ENCODE results near the gene PDSS2.
"Not testable (repeated sequence)": the region's sequence is repeated elsewhere in the genome, so short reads cannot be mapped to it uniquely, and the experiment has no call there.

PDSS2 gene

DNA sequence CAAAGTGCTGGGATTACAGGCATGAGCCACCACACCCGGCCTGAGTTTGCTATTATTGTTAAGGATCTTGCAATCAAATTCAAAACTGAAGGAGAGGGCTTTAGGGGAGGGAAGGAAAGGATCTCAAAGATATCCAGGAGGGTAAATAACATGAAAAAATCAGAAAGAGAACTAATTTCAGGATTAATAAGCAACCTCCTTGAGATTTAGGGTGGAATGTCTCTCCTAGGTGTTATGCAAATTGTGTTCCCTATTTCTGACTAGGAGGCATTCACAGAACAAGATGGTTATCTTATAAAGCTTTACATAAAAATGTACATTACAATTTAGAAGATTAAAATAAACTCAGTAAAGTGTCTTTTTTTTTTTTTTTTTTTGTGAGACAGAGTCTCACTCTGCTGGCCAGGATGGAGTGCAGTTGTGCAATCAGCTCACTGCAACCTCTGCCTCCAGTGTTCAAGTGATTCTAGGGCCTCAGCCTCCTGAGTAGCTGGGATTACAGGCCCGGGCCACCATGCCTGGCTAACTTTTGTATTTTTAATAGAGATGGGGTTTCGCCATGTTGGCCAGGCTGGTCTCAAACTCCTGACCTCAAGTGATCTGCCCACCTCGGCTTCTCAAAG lies 252.0 kb downstream of the PDSS2 start:
- DNase-seq = no peak

DNA sequence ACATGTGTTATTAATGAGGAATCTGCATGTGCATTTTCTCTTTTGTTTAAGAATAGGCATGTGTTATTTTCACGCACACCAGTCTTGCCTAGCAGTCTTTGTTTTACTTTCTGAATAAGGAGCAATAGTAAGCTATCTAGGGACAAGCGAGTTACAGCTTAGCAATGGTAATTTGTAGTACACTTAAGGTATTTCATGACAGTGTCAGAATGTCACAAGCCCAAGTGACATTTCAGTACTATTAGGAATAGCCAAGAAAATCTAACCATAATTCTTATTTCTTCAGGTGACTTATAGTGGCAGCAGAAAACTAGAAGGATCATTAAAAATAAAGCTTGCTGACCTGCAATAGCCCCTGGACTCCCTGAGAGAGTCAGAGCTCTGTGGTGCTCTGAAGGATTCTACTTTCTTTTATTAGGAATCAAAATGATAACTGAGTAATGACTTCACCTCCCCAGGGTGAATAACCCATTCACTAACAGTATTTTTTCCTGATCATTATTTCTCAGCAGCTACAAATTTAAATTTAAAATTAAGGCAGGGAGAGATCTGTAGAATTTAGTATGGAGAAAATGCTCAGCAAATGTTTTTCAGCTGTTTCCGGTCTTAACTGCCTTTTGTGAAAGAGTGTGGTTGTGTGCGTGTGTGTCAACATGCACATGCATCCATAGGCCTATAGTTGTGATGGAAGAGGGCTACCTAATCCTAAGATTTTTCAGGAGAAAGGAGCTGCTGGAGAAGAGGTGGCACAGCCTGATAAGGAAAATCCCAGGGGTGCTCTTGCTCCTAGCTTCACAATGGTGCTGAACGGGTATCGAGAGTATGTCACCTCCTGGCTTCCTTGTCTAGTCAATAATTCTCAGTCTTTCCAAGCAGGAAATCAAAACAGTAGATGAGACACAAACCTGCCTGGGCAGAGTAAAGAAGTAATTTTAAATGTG lies 254.0 kb downstream of the PDSS2 start:
- DNase-seq = no peak

DNA sequence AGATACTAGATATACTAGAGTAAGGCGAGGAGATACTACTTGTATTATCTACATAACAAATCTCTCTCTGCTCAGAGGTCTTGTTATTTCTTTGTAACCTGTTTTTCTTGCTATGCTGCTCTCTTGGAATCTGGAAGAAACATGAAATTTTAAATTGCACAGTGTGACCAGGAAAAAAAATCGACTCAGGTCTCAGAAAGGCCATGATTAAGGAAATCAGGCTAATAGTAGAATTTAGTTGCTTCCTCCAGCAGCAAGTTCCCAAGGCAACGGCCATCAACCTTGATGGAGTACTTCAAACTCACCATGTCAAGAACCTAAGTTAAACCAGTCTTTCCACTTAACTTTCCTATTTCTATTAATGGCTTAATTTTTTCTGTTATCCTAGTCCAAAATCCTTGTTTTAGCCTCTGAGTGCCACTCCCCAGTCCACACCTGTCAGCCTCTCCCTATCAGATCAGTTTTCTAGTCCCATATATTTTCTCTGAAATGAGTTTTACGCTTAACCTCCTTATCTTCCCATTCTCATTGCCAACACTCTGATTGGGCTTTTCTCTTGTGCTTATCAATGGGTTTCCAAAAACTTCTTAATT lies 256.4 kb downstream of the PDSS2 start:
- DNase-seq = no peak

DNA sequence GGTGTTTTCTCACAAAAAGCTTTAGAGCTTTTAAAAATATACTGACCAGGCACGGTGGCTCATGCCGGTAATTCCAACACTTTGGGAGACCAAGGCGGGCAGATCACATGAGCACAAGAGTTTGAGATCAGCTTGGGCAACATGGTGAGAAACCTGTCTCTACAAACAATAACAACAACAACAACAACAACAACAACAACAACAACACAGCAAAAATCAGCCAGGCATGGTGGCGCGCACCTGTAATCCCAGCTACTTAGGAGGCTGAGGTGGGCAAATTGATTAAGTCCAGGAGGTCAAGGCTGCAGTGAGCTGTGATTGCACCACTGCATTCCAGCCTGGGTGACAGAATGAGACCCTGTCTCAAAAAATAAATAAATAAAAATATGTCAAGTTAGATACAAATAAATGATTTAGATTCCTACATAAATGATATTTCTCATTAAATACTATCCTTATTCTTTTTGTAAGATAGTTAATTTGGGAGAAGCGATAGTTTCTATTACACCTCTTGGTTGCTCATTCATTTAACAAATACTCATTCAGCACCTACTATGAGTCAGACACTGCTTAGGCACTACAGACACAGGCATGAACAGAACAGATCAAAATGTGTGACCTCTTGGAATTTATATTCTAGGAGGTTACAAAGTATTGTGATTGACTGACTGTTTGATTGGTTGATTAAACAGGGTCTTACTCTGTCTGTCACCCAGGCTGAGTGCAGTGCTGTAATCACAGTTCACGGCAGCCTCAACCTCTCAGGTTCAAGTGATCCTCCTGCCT lies 260.5 kb downstream of the PDSS2 start:
- no peak for DNase-seq

DNA sequence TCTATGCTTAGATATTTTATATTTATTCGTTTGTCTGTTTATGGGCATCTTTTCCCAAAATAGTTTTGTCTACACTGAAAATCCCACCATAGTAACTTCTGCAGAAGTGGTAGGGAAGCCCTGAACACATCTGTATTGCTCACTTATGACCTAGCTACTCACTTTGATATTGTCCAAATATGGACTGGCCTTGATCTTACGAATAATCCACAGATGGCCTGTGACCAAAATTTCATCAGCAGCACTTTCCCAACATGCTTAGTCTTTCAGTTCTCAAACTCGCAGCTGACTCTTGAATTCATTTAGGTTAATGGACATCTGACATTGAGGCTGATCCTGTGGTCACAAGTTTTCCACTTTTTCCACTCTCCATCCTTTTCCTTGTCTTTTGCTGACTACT lies 263.2 kb downstream of the PDSS2 start:
- DNase-seq = no peak

DNA sequence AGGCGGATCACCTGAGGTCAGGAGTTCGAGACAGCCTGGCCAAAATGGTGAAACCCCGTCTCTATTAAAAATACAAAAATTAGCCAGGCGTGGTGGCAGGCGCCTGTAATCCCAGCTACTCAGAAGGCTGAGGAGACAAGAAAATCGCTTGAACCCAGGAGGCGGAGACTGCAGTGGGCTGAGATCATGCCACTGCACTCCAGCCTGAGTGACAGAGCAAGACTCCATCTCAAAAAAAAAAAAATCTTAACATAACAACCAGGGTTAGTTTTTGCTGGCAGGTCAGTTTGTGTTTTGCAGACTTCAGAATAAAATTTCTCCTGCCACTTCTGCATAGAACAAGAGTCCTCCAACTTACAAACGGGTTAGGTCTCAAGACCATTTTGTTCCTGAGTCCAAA lies 264.6 kb downstream of the PDSS2 start:
- not testable (repeated sequence) for DNase-seq

DNA sequence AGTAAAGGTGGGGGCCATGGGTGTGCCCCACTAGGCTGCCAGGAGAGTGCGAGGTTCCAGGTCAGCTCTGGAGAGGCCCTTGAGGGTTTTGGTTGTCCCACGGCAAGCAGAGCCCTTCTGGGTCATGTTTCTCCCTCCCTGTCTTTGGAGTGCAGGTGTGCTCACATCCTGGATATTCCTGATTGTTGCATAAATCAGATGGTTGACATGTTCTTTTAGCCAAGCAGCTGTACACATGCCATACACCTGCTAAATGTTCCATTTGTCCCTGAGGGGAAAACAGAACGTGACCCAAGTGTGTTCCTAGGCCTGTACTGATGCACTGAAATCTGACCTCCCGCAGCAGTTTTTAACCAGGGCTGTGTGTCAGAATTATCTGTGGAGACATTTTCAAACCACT lies 266.5 kb downstream of the PDSS2 start:
- no peak for DNase-seq

DNA sequence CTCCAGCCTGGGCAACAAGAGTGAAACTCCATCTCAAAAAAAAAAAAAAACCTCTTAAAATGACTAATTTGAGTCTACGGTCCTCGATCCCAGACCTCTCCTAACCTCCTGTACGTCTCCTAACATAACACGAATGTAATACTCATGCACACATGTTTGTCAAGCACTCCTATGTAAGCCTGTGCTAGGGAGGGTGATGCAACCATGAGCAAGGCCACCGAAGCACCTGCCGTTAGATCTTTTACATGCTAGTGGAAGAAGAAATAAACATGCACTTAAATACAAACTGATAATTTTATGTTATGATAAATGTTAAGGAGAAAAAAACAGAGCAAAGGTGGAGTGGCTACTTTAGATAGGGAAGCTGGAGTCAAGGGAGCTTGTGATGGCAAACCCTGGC lies 271.7 kb downstream of the PDSS2 start:
- no peak for DNase-seq

DNA sequence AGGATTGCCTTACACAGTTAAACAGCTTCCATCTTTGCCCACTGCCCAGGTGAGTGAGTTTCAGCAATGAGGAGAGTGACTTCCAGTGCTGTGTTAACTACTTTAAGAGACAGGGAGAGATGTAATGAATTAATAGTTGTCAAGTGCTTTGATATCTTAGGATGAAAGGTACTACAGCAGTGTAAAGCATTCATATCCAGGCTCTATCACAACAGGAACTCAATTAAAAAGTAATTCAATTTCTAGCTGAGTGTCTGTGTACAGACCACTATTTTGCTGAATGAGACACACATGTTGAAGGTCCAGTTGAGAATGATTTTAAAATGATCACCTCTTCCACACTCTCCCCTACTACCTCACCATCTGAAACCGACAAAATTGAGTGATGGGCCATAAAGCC lies 273.3 kb downstream of the PDSS2 start:
- DNase-seq = no peak

DNA sequence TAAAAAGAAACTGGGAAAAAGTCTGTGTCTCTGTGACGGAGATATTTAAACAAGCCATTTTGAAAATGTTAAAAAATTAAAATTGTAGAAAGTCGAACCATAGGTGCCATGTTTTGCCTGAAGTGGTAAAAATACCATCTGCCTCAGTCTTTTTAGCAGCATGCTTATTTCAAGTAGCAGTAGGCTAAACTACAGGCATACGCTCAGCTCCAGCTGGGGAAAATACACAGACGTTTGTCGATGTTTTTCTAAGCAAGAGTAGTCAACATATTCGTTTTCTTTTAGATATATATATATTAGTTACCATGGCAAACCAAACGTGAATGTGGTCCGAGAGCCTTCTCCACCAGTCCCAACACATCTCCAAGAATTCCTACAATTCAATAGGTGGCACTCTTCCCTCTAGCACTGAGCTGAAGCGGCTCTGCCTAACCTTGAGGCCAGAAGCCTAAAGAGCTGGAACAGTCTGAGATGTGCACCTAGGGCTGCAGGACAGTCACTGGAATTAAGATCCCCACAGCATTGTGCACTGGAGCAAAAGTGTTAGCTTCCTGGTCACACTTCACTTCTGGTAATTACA lies 273.9 kb downstream of the PDSS2 start:
- no peak for DNase-seq

DNA sequence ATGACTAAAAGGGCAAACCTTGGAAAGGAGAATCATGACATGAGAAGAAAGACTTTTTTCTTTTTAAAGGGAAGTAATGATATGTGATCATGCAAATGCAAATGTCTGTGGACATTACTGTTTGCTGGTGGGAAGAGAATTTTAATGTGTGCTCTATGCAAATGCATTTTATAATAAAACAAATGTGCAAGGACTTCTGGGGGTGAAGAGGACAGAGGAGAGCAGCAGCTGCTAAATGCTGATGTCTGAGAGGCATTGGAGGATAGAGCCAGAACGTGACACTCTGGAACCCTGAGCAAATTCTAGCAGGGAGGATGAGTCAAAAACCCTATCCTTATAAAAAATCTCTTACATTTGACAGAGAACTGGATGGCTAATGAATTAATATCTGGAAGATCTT lies 274.9 kb downstream of the PDSS2 start:
- no peak for DNase-seq

DNA sequence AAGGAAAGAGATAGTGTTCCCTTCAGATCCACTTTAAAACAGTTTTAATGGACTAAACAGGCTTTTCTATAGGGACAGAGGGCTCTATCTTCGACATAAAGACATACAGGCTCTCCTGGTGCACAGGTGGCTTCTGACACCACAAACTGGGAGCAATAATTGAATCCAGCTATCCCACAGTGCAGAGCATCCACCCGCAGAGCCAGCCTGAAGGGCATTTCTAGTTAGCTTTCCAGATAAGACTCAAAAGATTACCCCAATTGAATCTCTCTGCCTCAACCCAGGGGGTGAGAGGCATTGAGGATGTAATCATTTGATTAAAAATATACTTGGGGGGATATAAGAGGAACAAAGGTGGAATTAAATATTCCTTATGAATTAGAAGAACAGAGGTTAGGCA lies 279.3 kb downstream of the PDSS2 start:
- DNase-seq = no peak

DNA sequence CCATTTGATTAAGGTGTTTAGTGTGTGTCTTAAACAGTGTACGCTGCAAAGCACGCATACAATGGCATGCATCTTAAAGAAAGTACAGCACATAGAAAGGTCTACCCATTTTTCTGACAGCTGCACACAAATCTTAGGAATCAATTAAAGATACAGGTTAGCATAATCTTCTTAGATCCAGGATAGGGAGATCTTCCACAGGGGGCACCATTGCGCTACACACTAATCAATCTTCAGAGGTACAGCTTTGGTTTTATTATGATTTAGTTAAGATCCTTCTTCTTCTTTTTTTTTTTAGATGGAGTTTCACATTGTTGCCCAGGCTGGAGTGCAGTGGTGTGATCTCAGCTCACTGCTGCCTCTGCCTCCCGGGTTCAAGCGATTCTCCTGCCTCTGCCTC lies 280.4 kb downstream of the PDSS2 start:
- DNase-seq = no peak

DNA sequence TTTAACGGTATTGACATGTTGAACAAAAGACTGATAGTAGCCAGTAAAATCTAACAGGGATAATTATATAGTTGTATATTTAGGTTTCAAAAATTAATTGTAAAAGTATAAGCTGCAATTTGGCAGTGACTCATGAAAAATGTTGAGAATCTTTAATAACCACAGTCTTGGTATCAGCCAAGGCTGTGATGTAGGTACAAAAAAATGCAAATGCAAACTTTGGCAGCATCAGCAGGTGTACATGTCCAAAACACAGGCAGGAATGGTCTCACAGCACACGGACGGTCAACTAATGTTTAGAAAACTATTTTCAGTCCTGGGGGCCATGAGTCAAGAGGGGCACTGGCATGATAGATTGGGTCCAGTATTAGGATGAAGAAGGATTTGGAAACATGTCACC lies 285.6 kb downstream of the PDSS2 start:
- no peak for DNase-seq

DNA sequence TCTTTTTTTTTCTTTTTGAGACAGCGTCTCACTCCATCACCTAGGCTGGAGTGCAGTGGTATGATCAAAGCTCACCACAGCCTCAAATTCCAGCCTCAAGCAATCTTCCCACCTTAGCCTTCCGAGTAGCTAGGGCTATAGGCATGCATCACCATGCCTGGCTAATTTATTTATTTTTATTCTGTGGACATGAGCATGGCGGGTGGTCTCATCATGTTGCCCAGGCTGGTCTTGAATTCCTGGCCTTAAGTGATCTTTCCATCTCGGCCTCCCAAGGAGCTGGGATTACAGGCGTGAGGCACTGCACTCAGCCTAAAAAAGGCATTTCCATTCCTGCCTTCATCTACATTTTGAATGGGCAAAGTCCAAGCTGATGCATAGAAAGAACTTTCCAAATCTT lies 287.9 kb downstream of the PDSS2 start:
- no peak for DNase-seq

DNA sequence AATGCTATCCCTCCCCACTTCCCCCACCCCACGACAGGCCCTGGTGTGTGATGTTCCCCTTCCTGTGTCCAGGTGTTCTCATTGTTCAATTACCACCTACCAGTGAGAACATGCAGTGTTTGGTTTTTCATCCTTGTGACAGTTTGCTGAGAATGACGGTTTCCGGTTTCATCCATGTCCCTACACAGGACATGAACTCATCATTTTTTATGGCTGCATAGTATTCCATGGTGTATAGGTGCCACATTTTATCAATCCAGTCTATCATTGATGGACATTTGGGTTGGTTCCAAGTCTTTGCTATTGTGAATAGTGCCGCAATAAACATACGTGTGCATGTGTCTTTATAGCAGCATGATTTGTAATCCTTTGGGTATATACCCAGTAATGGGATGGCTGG lies 295.1 kb downstream of the PDSS2 start:
- DNase-seq = not testable (repeated sequence)

DNA sequence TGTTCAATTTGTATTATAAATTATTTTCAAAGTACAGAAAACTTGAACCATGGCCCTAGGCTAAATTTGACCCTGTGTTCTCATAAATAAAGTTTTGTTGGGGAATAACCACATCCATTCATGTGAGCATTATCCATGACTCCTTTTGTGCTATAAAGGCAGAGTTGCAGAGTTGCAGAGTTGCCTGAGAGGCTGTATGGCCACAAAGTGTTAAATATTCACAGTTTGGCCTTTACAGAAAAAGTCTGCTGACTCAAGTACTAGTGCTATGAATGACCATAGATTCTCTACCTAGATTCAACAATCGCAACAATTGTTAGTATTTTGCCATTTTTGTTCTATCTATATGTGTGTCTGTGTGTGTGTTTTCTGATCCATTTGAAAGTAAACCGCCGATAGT lies 297.8 kb downstream of the PDSS2 start:
- DNase-seq = no peak

DNA sequence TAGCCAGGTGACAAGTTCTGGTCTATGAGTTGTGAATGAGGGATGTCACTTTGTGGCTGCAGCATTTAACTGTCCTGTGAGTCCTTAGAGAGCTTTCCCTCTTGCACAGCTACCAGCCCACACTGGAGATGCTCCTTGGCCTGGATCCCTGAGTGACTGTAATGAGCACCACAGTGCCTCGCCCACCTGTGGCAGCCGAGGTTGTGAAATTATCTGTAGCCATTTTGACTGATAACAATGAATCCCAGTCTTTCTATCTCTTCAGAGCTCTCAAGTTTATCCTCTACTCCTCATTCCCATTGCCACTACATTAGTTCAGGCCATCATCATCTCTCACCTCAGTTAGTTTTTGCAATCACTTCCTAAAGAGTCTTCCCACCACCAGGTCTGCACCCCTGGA lies 302.7 kb downstream of the PDSS2 start:
- DNase-seq = no peak

DNA sequence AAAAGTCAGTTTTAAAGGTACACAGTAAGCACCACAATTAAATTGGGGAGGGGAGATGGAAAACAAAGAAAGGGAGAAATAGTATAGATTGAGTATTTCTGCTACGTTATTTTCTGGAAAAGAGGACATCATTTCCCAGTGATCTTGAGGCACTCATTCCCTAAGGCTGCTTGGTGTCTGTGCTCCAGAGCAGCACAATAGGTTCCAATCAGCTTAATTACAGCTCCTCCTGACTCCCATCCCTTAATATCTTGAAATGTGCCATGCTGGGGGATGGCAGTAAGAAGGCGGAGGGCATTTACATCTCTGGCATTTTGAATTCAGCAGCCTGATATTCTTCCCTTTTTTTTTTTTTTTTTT lies 304.6 kb downstream of the PDSS2 start:
- no peak for DNase-seq

DNA sequence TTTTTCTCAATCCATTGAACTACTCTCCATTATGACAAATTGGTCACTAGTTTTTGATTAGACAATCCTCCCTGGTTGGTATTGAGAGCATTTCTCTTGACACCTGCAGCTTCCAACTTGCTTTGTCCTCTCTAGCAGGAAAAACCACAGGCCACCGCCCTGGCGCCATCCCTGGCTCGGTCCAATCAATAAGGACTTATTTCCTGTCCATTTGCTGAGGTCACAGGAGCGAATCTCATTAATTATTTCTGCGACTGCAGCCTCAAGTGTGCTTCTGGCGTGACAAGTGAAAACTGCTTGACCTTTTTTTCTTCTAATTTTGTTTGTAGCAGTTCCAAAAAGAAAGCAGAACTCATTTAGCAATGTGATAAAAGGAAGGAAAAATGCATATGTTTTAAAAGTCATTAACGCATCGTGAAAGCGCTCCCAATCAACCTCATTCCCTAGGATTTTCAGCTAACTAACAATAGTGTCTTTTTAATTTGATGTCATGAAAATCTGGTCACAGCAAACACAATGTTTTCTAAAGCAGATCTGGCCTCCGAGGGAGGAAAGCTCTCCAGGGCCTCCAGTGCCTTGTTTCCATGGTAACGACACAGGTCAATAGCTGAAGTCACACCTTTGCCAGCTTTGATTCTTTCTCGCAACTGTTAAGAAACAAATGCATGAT lies 305.1 kb downstream of the PDSS2 start:
- no peak for DNase-seq

DNA sequence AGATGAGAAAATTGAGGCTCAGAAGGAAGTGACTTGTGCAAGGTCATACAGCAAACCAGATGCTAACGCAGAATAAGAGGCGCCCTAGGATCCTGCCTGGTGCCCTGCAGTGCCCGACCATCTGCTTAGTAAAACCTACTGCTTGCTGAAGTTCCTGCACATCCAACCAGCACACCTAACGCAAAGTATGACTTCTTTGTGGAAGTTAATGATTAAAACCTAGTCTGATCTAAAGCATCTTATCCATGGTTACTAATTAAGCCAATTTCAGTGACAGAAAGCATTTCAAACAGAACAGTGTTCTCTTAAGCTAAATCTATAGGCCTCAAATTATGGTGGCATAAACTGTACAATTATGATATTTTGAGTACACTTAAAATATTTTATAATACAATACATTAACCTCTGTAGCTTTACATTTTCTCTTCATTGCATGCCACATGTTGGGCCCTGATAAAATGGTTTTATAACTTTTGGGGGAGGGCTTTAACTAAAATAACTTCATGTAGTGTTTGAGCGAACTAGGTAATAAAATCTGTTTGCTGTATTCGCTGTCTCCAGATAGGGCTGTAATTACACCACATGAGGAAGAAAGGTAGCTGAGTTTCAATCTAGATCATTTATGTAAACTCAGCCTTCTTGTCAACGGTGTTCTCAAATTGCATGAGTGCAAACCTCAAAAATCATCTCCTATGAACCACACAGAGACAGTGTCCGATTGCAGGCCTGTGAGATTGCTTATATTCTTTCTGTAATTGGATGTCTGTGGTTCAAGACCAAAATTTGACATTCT lies 306.5 kb downstream of the PDSS2 start:
- no peak for DNase-seq

DNA sequence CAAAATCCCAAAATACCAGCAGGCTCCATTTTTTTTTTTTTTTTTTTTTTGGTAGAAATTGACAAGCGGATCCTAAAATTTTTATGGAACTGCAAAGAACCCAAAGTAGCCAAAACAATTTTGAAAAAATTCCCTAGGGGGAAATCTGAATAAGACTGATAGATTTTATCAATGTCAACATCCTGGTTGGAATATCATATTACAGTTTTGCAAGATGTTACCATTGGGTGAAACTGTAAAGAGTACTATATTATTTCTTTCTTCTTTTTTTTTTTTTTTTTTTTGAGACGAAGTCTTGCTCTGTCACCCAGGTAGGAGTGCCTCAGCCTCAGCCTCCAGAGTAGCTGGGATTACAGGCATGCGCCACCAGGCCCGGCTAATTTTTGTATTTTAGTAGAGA lies 314.7 kb downstream of the PDSS2 start:
- DNase-seq = no peak

Measured in CD4-positive, alpha-beta T cell treated with Interleukin-21 for 1 hour (primary cell).